Lower lobe of right lung (tissue), 2 donors: ENCODE data around the gene CHID1. TPM values are rescaled to one million over a fixed set of nuclear protein-coding genes. Genes with fewer than 3 reads are reported as not detected.

Experiments
- ATAC-seq, 2 donors: fragments of 200-7000 bp; cut with Tn5 transposase; one replicate each; pipeline ENCODE4 v1.9.1; 2020 to 2022; ENCODE audit warnings: mild to moderate bottlenecking in 2 of 2, moderate library complexity in 2 of 2
- DNase-seq: peaks from one replicate; pipeline ENCODE4 v3.0.0-alpha.2; 2020
- H3K27ac ChIP-seq: fragments of 200-600 bp; one replicate; pipeline ENCODE4 v1.8.0; 2022
- H3K27me3 ChIP-seq: fragments of 200-600 bp; one replicate; pipeline ENCODE4 v1.8.0; 2022; ENCODE audit warnings: low read depth
- H3K36me3 ChIP-seq: fragments of 200-600 bp; one replicate; pipeline ENCODE4 v1.8.0; 2022; ENCODE audit warnings: mild to moderate bottlenecking
- H3K4me1 ChIP-seq: fragments of 200-600 bp; one replicate; pipeline ENCODE4 v1.8.0; 2022
- H3K4me3 ChIP-seq: fragments of 200-600 bp; one replicate; pipeline ENCODE4 v1.8.0; 2022; ENCODE audit warnings: mild to moderate bottlenecking
- H3K9me3 ChIP-seq: fragments of 200-600 bp; one replicate; pipeline ENCODE4 v1.8.0; 2022
- CTCF ChIP-seq: fragments of 200-600 bp; IDR thresholded peaks from one replicate; pipeline ENCODE4 v1.8.0; 2022; ENCODE audit warnings: antibody characterized with exemption, mild to moderate bottlenecking
- intact Hi-C: fragments of 100-400 bp; cut with DNase I; formaldehyde crosslinking; loops from one replicate; pipeline ENCODE4 v1.11.0; 2022
- total RNA-seq: library from RNA; stranded (reverse); fragmentation: NEBNext Ultra II Directional; extraction: Animal tissue kit (Norgen Biotek cat#: 25700); gene quantifications from one replicate; pipeline ENCODE4 v1.2.1, GENCODE V29; 2021
- donor health status: DM: no; HTN: yes; CAD: no; lungs with severe emphysema.

The CHID1 gene
- total RNA-seq, 1 donor from 2014 or later = 65.0 TPM

- H3K9me3 ChIP-seq = no peaks in the 10 kb centered on the region
- intact Hi-C loops = no loop called here
- ATAC-seq = no peak
- TF ChIP-seq CTCF = no peak
- peaks cover 53% of the 10 kb centered on the region for H3K36me3 ChIP-seq
- H3K27ac ChIP-seq = no peak overlapping the region
- no peak overlapping the region for H3K4me3 ChIP-seq
- peaks cover 16% of the 10 kb centered on the region for H3K4me1 ChIP-seq
- H3K27me3 ChIP-seq = no peaks in the 10 kb centered on the region
- DNase-seq = no peak
Observed at GRCh38 chr11:862696-863022, 48.0 kb downstream of the CHID1 start.

- H3K27ac ChIP-seq = no peak overlapping the region
- intact Hi-C loops = no loop called here
- DNase-seq = no peak
Observed at GRCh38 chr11:862081-862661, 48.4 kb downstream of the CHID1 start.

GRCh38 chr11:861105-861479 is 49.5 kb downstream of the CHID1 start:
- DNase-seq (no peak), ATAC-seq (no peak)
- Histone ChIP-seq H3K36me3 (peaks cover 42% of the 10 kb centered on the region), H3K27me3 (no peaks in the 10 kb centered on the region), H3K27ac (no peak overlapping the region), H3K4me3 (no peak overlapping the region), H3K9me3 (no peaks in the 10 kb centered on the region), H3K4me1 (peaks cover 16% of the 10 kb centered on the region)
- intact Hi-C loops = no loop called here
- no peak for TF ChIP-seq CTCF

More at GRCh38 chr11:862081-862661, 48.4 kb downstream of the CHID1 start:
- Histone ChIP-seq H3K9me3 (no peaks in the 10 kb centered on the region), H3K4me1 (peaks cover 16% of the 10 kb centered on the region), H3K4me3 (no peak overlapping the region), H3K36me3 (peaks cover 53% of the 10 kb centered on the region), H3K27me3 (no peaks in the 10 kb centered on the region)
- no peak for TF ChIP-seq CTCF
- ATAC-seq = no peak

- no peak for DNase-seq
- peaks cover 16% of the 10 kb centered on the region for H3K4me1 ChIP-seq
- intact Hi-C loops = no loop called here
- H3K9me3 ChIP-seq = no peaks in the 10 kb centered on the region
- H3K27me3 ChIP-seq = no peaks in the 10 kb centered on the region
- no peak for ATAC-seq
- H3K36me3 ChIP-seq = peaks cover 40% of the 10 kb centered on the region
- H3K4me3 ChIP-seq = no peak overlapping the region
- no peak for TF ChIP-seq CTCF
- H3K27ac ChIP-seq = peak overlapping the region; percentile 24
Observed at GRCh38 chr11:860234-861104, 50.1 kb downstream of the CHID1 start.

GRCh38 chr11:859394-860131 is 51.0 kb downstream of the CHID1 start:
- intact Hi-C loops = no loop called here
- Histone ChIP-seq H3K36me3 (peaks cover 35% of the 10 kb centered on the region), H3K4me1 (peaks cover 16% of the 10 kb centered on the region), H3K27ac (peak overlapping the region; percentile 24), H3K4me3 (no peak overlapping the region), H3K27me3 (no peaks in the 10 kb centered on the region), H3K9me3 (no peaks in the 10 kb centered on the region)
- no peak for TF ChIP-seq CTCF
- ATAC-seq (peak in 1 of 2 donors; percentile 30), DNase-seq (peak; percentile 74)
